ENCODE results near the gene DENND1A.

The DENND1A gene

DNA sequence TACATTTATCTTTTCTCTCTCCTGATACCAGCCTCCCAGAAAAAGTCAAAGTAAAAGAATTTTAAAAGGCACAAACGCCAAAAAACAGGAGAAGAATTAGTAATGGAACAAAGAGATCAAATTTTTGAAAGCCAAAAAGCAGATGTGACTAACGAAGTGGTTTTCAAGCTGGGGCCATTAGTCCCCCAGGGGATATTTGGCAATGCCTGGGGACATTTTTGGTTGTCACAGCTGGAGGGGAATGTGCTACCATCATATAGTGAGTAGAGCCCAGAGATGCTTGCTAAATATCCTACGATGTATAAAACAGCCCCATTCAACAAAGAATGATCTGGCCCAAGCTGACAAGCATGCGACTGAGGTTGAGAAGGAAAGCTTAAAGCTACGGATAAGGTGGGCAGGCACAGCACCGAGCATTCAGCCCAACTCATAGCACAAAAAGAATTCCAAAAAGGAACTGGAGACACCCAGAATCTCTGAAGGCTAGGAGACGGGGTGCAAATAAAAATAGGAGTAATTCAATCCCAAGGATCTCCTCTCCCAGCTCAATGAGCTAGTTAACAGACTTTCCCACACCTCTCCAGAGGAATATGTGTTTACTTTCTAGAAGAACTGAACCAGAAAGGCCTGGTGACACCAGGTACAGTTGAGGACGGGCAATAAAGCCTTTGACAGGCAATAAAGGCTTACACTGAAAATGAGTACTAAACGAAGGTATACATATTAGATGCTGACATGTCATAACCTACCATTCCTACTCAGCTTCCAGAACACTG lies 269.0 kb downstream of the DENND1A start:
- no peak overlapping the region for H3K4me3 ChIP-seq (ENCODE audit: insufficient read depth, low read length, poor library complexity, severe bottlenecking)
- H4K20me1 ChIP-seq (ENCODE audit: low read depth, low read length): no peaks in the 10 kb centered on the region
- no peak overlapping the region for H3K4me2 ChIP-seq (ENCODE audit: low read depth, low read length, poor library complexity, severe bottlenecking)
- H3K9me3 ChIP-seq (ENCODE audit: insufficient read depth, low read length): peaks cover 17% of the 10 kb centered on the region; the same call in 1 of the 2 replicates
- H3K36me3 ChIP-seq (ENCODE audit: low read length): peaks cover 14% of the 10 kb centered on the region
- no peak overlapping the region for H2AFZ ChIP-seq (ENCODE audit: low read depth, low read length, severe bottlenecking)
- H3K79me2 ChIP-seq (ENCODE audit: insufficient read depth, low read length): no peaks in the 10 kb centered on the region
- no peak overlapping the region for H3K9ac ChIP-seq (ENCODE audit: low read length)
- TF ChIP-seq EZH2phosphoT487 (conservative IDR thresholded peaks at IDR 0.05; ENCODE audit: low read length): no peak
- TF ChIP-seq, protein P1, sequence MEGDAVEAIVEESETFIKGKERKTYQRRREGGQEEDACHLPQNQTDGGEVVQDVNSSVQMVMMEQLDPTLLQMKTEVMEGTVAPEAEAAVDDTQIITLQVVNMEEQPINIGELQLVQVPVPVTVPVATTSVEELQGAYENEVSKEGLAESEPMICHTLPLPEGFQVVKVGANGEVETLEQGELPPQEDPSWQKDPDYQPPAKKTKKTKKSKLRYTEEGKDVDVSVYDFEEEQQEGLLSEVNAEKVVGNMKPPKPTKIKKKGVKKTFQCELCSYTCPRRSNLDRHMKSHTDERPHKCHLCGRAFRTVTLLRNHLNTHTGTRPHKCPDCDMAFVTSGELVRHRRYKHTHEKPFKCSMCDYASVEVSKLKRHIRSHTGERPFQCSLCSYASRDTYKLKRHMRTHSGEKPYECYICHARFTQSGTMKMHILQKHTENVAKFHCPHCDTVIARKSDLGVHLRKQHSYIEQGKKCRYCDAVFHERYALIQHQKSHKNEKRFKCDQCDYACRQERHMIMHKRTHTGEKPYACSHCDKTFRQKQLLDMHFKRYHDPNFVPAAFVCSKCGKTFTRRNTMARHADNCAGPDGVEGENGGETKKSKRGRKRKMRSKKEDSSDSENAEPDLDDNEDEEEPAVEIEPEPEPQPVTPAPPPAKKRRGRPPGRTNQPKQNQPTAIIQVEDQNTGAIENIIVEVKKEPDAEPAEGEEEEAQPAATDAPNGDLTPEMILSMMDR (IDR thresholded peaks at IDR 0.05; ENCODE audit: insufficient read depth, low read length, poor library complexity, severe bottlenecking): no peak
- H3K9me2 ChIP-seq (replicated peaks; ENCODE audit: insufficient read depth, low read length): no peaks in the 10 kb centered on the region
- H3F3A ChIP-seq (ENCODE audit: insufficient read depth): no peaks in the 10 kb centered on the region
- H3K27ac ChIP-seq (ENCODE audit: low read depth, low read length): no peak overlapping the region
- no peaks in the 10 kb centered on the region for H3K27me3 ChIP-seq (ENCODE audit: low read length)

DNA sequence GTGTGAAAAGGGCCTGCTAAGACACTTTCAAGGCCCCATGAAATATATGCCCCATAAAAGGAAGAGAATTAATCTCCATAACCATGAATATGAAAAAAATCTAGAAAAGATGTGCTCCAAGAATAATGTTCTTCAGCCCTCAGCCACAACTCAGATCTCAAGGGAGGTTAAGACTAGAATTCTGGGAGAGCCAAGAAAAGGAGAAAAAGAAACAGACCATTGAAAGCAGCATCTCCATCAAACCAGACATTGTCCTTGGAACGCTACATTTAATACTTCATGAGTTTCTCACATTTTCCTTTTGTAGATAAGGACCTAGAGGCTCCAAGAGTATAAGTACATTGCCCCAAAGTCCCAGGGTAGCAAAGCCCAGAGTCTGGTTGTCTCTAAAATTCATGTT lies 270.6 kb downstream of the DENND1A start:
- no peaks in the 10 kb centered on the region for H3K79me2 ChIP-seq (ENCODE audit: insufficient read depth, low read length)
- TF ChIP-seq, protein P1 (IDR thresholded peaks at IDR 0.05; ENCODE audit: insufficient read depth, low read length, poor library complexity, severe bottlenecking): no peak
- TF ChIP-seq EZH2phosphoT487 (conservative IDR thresholded peaks at IDR 0.05; ENCODE audit: low read length): no peak
- H3K27ac ChIP-seq (ENCODE audit: low read depth, low read length): no peak overlapping the region
- H3K9ac ChIP-seq (ENCODE audit: low read length): no peak overlapping the region
- no peaks in the 10 kb centered on the region for H3K27me3 ChIP-seq (ENCODE audit: low read length)
- H3K4me3 ChIP-seq (ENCODE audit: insufficient read depth, low read length, poor library complexity, severe bottlenecking): no peak overlapping the region
- no peaks in the 10 kb centered on the region for H3K9me2 ChIP-seq (replicated peaks; ENCODE audit: insufficient read depth, low read length)
- H4K20me1 ChIP-seq (ENCODE audit: low read depth, low read length): no peaks in the 10 kb centered on the region
- H3F3A ChIP-seq (ENCODE audit: insufficient read depth): no peaks in the 10 kb centered on the region
- H3K36me3 ChIP-seq (ENCODE audit: low read length): peaks cover 14% of the 10 kb centered on the region
- H3K9me3 ChIP-seq (ENCODE audit: insufficient read depth, low read length): peaks cover 17% of the 10 kb centered on the region; the same call in 1 of the 2 replicates
- no peak overlapping the region for H3K4me2 ChIP-seq (ENCODE audit: low read depth, low read length, poor library complexity, severe bottlenecking)
- H2AFZ ChIP-seq (ENCODE audit: low read depth, low read length, severe bottlenecking): no peak overlapping the region

DNA sequence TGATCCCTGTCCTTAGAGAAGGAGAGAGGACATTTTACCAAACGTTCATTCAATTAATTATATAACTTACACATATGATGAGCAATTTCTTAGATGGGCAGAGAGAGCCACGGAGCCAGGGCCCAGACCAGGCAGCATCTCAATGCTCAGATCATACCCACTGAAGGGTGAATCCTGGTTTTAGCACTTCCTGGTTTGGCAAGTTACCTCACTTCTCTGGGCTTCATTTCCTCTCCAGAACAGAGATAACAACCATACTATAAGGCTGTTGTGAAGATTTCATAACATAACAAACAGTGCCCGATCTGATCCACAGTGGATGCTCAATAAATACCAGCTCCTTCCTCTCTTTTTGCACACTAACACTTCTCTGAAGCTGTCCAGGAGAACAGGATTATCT lies 271.1 kb downstream of the DENND1A start:
- H2AFZ ChIP-seq (ENCODE audit: low read depth, low read length, severe bottlenecking): no peak overlapping the region

More for the DNA sequence above, 271.1 kb downstream of the DENND1A start:
- TF ChIP-seq, protein P1 (IDR thresholded peaks at IDR 0.05; ENCODE audit: insufficient read depth, low read length, poor library complexity, severe bottlenecking): no peak
- TF ChIP-seq EZH2phosphoT487 (conservative IDR thresholded peaks at IDR 0.05; ENCODE audit: low read length): no peak
- Histone ChIP-seq H3K27ac (ENCODE audit: low read depth, low read length) (no peak overlapping the region), H3K36me3 (ENCODE audit: low read length) (peaks cover 11% of the 10 kb centered on the region), H3K9me2 (replicated peaks; ENCODE audit: insufficient read depth, low read length) (no peaks in the 10 kb centered on the region), H3K9me3 (ENCODE audit: insufficient read depth, low read length) (peaks cover 14% of the 10 kb centered on the region; the same call in 1 of the 2 replicates), H3K79me2 (ENCODE audit: insufficient read depth, low read length) (no peaks in the 10 kb centered on the region), H3K27me3 (ENCODE audit: low read length) (no peaks in the 10 kb centered on the region), H3K4me3 (ENCODE audit: insufficient read depth, low read length, poor library complexity, severe bottlenecking) (no peak overlapping the region), H3K9ac (ENCODE audit: low read length) (no peak overlapping the region), H3K4me2 (ENCODE audit: low read depth, low read length, poor library complexity, severe bottlenecking) (no peak overlapping the region), H3F3A (ENCODE audit: insufficient read depth) (no peaks in the 10 kb centered on the region), H4K20me1 (ENCODE audit: low read depth, low read length) (no peaks in the 10 kb centered on the region)

Data from SU-DHL-6 (cell line).